ENCODE measurements around the gene WDR70. TPM values are rescaled to one million over a fixed set of nuclear protein-coding genes. Genes with fewer than 3 reads are reported as not detected.

WDR70 gene
- total RNA-seq, 2 donors from 2014 or later, result 18.0 to 25.3 TPM

DNA sequence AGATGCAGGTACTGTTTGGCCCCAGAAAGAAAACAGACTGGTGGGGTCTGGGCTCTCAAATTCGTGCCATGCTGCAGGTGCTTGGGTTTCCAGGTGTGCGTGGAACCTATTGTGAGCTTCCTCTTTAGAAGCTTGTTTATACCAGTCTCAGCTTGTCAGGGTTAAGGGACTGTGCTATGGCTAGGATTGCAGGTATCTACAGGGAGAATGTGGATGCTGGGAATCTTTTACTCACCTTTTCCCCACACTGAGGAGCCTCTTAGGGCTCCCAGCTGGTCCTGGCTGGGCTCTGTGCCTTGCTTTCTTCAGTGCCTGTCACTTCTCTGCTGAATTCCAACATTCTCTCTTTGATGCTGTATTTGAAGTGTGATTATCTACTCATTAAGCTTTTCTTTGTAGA is 111.8 kb downstream of the WDR70 start:
- Histone ChIP-seq H3K4me1 (ENCODE audit: control insufficient read depth in 1 of 2, low read depth in 2 of 2) (peaks cover 3 to 20% of the 10 kb centered on the region in 2 donors), H3K27ac (no peak overlapping the region), H3K9me3 (no peaks in the 10 kb centered on the region), H3K36me3 (no peaks in the 10 kb centered on the region), H3K4me3 (no peak overlapping the region), H3K27me3 (replicated peaks; ENCODE audit: insufficient read depth) (no peaks in the 10 kb centered on the region)
- ATAC-seq (ENCODE audit: insufficient number of reproducible peaks, low FRiP score, low read depth), result no peak
- no peak for DNase-seq (ENCODE audit: low spot score)
- TF ChIP-seq, protein P1, sequence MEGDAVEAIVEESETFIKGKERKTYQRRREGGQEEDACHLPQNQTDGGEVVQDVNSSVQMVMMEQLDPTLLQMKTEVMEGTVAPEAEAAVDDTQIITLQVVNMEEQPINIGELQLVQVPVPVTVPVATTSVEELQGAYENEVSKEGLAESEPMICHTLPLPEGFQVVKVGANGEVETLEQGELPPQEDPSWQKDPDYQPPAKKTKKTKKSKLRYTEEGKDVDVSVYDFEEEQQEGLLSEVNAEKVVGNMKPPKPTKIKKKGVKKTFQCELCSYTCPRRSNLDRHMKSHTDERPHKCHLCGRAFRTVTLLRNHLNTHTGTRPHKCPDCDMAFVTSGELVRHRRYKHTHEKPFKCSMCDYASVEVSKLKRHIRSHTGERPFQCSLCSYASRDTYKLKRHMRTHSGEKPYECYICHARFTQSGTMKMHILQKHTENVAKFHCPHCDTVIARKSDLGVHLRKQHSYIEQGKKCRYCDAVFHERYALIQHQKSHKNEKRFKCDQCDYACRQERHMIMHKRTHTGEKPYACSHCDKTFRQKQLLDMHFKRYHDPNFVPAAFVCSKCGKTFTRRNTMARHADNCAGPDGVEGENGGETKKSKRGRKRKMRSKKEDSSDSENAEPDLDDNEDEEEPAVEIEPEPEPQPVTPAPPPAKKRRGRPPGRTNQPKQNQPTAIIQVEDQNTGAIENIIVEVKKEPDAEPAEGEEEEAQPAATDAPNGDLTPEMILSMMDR (IDR thresholded peaks at IDR 0.05), result no peak

DNA sequence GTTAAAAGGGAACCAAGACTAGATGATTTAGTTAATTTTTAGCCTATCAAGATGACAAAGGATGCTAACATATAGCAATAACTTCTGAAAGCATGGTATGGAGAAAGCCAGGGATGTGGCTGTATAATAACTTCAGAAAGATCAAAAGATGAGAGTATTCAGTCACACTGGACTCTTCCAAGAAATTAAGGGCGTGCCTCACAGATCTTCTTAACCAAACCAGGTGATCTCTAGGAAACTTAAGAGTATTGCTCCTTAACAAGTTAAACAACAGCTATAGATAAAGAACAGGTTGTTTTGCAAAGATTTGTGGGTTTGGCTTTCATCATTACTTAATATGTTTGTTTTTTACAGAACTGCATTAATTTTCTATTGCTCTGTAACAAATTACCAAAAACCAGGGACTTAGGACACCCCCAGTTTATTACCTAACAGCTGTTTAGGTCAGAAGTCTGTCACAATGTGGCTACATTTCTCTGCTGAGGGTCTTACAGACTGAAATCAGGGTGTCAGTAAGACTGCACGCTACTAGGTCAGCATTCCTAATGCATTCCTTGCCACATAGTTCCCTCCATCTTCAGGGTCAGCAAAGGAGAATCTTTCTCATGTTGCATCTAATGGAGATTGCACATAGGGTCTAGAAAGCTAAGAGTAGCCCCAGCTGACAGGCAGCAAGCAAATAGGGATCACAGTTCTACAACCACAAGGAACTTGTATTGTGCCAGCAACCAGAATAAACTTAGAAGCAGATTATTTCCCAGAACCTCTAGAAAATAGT is 113.8 kb downstream of the WDR70 start:
- DNase-seq (ENCODE audit: low spot score) (no peak), ATAC-seq (ENCODE audit: insufficient number of reproducible peaks, low FRiP score, low read depth) (no peak)
- H3K27me3 ChIP-seq (replicated peaks; ENCODE audit: insufficient read depth), result no peaks in the 10 kb centered on the region
- TF ChIP-seq, protein P1 (IDR thresholded peaks at IDR 0.05), result no peak
- no peak overlapping the region for H3K4me3 ChIP-seq
- no peak overlapping the region for H3K27ac ChIP-seq
- H3K36me3 ChIP-seq, result no peaks in the 10 kb centered on the region
- H3K4me1 ChIP-seq (ENCODE audit: control insufficient read depth in 1 of 2, low read depth in 2 of 2), result peaks cover 3 to 23% of the 10 kb centered on the region in 2 donors
- H3K9me3 ChIP-seq, result no peaks in the 10 kb centered on the region

DNA sequence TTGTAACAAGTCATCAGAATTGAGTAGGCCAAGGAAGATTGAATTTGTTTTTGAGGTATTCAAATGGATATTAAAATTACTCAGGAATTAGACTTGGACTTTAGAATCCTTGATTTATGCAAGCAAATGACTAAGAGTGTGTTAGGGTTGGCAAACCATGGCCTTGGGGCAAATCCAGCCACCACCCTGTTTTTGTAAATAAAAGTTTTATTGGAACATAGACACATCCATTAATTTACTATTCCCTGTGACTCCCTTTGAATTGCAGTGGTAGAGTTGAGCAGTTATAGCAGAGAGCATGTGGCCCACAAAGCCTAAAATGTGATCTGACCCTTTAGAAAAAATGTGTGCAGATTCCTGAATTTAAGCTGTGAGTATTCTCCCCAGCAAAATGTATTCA is 115.6 kb downstream of the WDR70 start:
- Histone ChIP-seq H3K36me3 (no peaks in the 10 kb centered on the region), H3K4me1 (ENCODE audit: control insufficient read depth in 1 of 2, low read depth in 2 of 2) (peaks cover 3 to 23% of the 10 kb centered on the region in 2 donors), H3K27ac (peak overlapping the region in 1 of 2 donors; percentile 59), H3K9me3 (no peaks in the 10 kb centered on the region), H3K4me3 (no peak overlapping the region), H3K27me3 (replicated peaks; ENCODE audit: insufficient read depth) (no peaks in the 10 kb centered on the region)
- TF ChIP-seq, protein P1 (IDR thresholded peaks at IDR 0.05), result no peak
- DNase-seq (ENCODE audit: low spot score) (no peak), ATAC-seq (ENCODE audit: insufficient number of reproducible peaks, low FRiP score, low read depth) (no peak)

DNA sequence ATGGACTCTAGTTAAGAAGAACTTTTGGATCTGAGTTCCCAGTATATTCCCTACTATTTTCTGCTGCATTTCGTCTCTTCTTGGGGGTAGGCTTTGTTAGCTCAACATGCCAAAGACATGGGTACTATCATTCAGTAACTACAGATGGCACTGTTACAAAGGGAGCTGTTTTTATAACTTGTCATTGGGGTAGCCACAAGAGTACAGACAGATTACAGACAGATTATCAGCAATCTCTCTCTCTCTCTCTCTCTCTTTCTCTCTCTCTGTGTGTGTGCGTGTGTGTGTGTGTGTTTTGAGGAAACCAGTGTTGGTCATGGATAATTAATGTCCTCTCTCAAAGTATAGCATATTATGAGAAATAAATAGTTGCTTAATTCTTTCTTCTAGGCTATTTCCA is 116.1 kb downstream of the WDR70 start:
- no peaks in the 10 kb centered on the region for H3K36me3 ChIP-seq
- H3K9me3 ChIP-seq, result no peaks in the 10 kb centered on the region
- H3K4me1 ChIP-seq (ENCODE audit: control insufficient read depth in 1 of 2, low read depth in 2 of 2), result peaks cover 3 to 23% of the 10 kb centered on the region in 2 donors
- peak overlapping the region; percentile 30 to 59 for H3K27ac ChIP-seq
- DNase-seq (ENCODE audit: low spot score) (no peak), ATAC-seq (ENCODE audit: insufficient number of reproducible peaks, low FRiP score, low read depth) (peak; percentile 35)
- TF ChIP-seq, protein P1 (IDR thresholded peaks at IDR 0.05), result no peak
- H3K4me3 ChIP-seq, result no peak overlapping the region
- no peaks in the 10 kb centered on the region for H3K27me3 ChIP-seq (replicated peaks; ENCODE audit: insufficient read depth)

DNA sequence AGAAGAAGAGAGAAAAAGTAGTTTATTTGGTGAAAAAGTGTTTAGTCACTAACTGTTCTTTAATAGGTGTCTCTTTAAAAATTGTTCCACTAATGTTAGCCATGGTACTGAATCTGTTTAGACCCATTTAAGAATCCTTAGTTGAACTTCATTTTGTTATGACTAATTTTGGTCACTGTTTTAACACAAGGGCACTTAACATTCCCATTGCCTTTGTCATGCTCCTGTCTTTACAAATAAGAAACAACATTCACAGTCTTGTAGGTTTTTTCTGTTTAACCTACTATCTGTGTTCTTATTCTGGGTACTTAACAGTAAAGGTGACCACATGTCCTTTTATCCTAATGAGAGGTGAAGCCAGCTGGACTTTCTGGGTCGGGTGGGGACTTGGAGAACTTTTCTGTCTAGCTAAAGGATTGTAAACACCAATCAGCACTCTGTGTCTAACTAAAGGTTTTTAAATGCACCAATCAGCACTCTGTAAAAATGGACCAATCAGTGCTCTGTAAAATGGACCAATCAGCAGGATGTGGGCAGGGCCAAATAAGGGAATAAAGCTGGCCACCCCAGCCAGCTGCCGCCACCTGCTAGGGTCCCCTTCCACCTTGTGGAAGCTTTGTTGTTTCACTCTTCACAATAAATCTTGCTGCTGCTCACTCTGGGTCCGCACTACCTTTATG is 116.7 kb downstream of the WDR70 start:
- Histone ChIP-seq H3K4me1 (ENCODE audit: control insufficient read depth in 1 of 2, low read depth in 2 of 2) (peaks cover 3 to 23% of the 10 kb centered on the region in 2 donors), H3K9me3 (no peaks in the 10 kb centered on the region), H3K27me3 (replicated peaks; ENCODE audit: insufficient read depth) (no peaks in the 10 kb centered on the region), H3K36me3 (no peaks in the 10 kb centered on the region), H3K27ac (peak overlapping the region; percentile 30 to 59), H3K4me3 (no peak overlapping the region)
- DNase-seq (ENCODE audit: low spot score) (no peak), ATAC-seq (ENCODE audit: insufficient number of reproducible peaks, low FRiP score, low read depth) (peak; percentile 52)
- TF ChIP-seq, protein P1 (IDR thresholded peaks at IDR 0.05), result no peak

Data from thoracic aorta (tissue), 2 donors.